Activated gamma-delta T cell treated with anti-CD3 and anti-CD28 coated beads, Interleukin-2, amount 50 U/mL, for 16 hours (primary cell): ENCODE data around the gene ITPA.
A peak's percentile ranks its signal among the peaks of the same experiment; 100 is the strongest.
"Not testable (repeated sequence)": the region's sequence is repeated elsewhere in the genome, so short reads cannot be mapped to it uniquely, and the experiment has no call there.

Experiments
- DNase-seq: peaks from one replicate; pipeline ENCODE4 v3.0.0-alpha.2; 2020; ENCODE audit warnings: low read depth

The ITPA gene

DNA sequence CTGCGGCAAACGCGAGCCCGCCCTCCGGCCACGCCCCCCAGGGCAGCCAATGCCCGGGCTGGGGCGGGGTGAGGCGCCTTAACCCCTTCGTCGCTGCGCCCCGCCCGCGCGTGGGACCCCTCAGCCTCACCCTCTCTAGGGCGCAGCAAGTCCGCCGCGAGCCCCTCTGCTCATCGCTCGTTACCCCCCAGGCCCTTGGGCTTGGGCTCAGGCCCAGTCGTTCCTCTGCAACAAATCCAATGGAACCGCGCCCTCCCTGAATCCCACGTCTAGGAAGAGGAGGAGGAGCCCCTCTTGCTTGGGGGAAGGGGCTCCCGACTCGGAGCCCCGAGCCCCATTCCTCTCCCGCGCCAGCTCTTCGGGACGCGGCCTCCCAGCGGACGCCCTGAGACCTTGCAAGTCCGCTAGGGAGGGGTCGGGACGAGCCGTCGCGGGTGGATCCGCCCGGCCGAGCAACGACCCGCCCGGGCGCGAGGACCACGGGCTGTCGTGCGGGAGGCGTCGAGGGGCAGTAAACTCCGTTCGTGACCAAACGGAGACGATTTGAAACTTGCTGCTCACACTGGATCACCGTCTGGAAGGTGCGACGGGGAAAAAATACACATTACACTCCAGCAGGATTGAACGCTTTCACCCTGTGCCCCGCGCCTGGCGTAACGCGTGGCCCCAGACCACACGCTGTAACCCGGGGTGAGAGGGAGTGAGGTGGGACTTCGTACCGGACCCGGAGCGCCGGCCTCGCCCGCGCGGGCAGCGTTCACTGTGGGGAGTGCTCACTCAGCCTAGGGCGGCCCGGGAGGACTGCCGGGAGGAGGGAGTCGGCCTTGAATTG, 35.5 kb upstream of the ITPA start:
- DNase-seq, result peak; percentile 84

DNA sequence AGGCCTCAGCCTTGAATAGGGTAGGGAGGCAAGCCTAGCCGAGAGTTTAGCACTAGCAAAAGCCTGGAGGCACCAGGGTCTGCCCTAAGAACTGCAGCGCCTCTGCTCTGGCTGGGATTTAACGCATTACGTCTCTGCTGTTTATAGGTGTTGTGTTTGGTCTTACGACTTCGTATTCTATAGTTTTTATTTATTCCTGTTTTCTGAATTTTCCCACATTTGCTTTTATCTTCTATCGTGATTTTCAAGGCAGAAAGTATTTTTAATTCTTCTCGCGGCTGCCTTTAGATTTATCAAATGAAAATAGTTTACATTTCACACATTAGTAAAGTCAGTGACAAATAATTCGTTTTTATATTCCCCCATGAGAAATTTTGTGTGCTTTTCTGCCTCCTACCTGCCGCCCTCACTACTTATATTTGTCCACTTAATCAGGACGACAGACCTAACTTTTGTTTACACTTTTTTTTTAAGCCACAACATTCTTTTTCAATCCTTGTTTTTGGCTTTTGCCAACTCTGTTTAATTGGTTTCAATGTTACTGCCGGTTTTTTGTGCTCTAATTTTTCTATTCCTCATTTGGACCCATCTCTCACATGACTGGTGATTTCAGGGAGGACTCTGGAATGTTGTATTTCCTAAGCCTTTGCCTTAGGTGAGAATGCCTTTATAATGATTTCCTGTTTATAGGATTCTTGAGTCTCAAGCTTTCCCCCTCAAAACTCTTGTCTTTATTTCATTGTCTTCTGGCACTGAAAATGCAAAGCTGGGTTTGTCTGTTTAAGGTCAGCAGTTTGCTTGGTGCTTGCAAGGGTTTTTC, 34.6 kb upstream of the ITPA start:
- DNase-seq, result no peak

DNA sequence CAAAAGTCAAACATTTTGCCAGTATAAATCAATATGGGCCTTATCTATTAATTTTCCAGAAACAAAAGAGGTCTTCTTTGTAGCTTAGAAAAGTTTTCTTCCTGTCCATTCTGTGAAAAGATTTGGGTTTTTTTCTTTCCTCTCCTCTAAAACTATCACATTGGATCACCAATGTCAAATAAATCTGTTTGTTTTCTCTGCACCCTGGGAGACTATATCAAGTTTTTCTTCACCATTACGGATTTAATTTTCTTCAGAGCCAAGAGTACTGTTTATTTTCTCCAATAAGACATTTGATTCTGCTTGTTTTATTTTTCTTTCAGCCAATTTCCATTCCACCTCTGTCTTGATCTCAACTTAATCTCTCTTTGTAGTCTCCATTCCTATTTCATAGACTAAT, 34.0 kb upstream of the ITPA start:
- no peak for DNase-seq

DNA sequence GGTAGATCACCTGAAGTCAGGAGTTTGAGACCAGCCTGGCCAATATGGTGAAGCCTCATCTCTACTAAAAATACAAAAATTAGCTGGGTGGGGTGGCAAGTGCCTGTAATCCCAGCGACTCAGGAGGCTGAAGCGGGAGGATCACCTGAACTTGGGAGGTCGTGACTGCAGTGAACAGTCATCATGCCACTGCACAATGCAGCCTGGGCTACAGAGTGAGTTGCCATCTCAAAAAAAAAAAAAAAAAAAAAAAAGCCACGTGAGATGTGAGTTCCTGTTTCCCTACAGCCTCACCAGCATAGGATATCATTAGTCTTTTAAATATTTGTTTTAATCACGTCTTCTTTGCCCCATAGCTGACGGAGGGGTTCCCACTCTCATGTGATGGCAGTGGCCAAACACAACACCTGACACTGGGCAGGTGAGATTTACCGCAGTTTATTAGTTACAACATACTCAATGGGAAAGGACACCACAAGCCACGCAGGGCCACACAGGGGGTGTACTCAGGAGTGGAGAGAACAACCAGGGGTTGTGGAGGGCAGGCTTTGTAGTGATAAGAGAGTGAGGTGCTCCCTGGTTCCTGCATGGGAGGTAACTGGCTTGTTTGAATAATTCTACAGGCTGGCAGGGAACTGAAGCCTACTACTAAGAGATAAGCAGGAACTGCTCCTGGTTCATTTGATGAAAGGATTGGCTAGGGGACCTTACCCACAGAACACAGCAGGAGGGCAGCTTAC, 31.4 kb upstream of the ITPA start:
- no peak for DNase-seq

DNA sequence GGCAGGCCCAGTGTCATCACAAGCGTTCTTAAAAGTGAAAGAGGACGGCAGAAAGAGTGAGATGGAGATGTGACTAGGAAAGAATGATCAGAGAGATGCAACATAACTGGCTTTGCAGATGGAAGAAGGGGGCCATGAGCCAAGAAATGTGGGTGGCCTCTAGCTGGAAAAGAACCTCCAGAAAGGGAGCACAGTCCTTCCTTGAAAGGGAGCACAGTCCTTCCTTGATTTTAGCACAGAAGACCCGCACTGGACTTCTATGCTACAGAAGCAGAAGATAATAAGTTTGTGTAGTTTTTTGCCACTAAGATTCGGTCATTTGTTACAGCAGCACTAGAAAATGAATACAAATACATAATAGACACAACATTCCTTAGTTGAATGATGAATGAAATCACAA, 29.0 kb upstream of the ITPA start:
- no peak for DNase-seq

DNA sequence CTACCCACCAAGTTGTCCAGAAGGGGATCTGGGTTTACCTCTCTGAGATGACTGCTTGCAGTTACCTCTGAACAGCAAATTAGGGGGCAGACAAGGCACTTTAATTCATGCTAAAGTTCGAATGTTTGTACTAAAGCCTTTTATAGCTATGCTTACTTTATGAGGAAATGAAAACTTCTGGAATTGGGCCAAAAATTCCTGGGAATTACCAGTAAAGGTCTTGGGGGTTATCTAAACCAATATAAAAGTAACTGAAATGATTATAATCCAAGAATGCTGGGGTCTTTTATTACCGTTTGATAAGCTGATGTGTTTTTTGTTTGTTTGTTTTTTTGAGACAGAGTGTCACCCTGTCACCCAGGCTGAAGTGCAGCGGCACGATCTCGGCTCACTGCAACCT, 28.0 kb upstream of the ITPA start:
- no peak for DNase-seq

DNA sequence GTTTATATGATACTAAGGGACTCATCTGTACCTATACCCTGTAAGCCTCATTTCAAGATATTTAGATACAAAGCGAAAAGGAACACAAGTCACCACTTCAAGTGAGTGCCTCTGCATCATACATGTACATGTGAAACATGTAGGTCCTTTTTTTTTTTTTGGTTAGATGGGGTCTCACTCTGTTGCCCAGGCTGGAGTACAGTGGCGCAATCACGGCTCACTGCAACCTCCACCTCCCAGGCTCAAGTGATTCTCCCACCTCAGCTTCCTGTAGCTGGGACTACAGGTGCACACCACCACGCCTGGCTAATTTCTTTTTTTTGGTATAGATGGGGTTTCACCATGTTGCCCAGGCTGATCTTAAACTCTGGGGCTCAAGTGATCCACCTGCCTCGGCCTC, 26.9 kb upstream of the ITPA start:
- not testable (repeated sequence) for DNase-seq

DNA sequence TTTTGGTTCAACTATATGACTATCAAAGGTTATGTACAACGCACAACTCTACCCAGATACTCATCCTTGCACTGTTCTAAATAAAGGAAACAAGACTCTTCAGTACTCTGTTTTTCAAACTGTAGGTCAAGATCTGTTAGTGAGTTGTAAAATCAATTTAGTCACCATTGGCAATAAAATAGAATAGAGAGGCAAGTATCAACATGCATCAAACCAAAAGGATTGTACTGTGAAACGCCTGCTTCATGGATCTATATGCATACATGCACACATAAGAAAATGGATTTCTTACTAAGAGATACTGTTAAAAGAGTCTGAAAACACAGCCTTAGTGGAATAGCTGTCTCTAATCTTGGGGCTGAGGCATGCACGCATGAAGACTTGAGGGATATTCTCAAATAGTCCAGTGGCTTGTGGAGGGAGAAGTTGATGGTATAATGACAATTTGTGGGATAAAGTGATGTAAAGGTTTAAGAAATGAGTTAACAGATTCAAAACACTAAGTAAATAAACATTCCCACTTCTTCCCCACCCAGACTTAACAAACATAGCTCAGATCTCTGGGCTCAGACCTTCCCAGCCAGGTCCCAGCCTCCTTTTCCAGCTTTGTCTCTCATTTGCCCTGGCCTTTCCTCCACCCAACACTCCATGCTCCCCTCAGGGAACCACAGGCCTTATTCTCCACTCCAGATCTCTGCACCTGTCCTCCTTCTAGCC, 25.2 kb upstream of the ITPA start:
- DNase-seq, result no peak

DNA sequence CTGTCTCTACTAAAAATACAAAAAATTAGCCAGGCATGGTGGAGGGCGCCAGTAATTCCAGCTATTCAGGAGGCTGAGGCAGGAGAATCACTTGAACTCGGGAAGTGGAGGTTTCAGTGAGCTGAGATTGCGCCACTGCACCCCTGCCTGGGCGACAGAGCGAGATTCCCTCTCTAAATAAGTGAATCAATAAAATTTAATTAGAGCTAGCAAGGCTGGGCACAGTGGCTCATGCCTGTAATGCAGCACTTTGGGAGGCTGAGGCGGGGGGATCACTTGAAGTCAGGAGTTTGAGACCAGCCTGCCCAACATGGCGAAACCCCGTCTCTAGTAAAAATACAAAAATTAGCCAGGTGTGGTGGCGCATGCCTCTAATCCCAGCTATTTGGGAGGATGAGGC, 21.4 kb upstream of the ITPA start:
- DNase-seq, result not testable (repeated sequence)

DNA sequence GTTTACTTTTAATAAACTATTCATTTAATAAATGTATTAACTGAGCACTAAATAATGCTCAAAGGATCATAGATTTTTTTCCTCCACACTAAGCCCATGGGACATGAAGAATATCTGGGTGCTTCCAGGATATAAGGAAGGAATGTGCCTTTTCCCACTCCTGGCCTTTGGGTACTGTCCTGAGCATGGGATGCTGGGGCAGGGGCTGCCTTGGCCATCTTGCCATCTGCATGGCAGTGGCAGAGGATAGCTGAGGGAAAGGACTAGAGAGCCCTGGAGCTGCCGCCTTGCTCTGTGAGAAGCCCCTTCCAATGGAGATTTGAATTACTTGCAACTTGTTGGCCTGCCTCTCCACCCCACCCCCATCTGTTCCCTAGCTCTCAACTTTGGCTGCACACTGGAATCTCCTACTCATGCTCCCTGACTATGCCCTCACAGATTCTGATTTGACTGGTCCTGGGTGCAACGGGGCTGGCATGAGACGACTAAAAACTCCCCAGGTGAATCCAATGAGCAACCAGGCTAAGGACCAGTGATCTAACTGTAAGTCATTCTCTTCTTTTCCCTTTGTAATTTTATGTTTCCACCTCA, 20.4 kb upstream of the ITPA start:
- DNase-seq, result no peak

DNA sequence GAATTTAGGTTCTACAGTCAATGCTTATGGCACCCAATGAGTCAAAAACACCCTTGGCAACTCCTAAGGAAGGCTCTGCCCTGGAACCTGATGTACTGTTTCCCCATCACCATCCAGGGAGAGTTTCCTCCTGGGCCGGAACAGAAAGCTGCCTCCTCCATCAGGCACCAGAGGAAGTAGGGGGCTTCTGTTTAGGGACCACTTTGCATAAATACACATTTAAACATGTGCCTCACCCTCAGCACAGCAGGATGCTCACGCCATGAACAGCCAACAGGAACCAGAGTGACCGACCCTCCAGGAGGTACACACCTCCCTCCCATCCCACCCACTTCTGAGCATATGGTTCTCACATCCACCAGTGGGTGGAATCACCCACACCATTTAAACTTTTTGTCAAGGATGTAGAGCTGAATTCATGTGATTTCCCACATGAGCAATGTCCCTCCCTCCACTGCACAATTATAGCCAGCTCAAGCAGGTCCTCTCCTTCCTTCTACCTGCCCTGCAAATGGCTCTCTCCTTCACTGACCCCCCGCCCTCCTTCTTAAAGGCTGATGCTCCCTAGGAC, 19.7 kb upstream of the ITPA start:
- DNase-seq, result no peak

DNA sequence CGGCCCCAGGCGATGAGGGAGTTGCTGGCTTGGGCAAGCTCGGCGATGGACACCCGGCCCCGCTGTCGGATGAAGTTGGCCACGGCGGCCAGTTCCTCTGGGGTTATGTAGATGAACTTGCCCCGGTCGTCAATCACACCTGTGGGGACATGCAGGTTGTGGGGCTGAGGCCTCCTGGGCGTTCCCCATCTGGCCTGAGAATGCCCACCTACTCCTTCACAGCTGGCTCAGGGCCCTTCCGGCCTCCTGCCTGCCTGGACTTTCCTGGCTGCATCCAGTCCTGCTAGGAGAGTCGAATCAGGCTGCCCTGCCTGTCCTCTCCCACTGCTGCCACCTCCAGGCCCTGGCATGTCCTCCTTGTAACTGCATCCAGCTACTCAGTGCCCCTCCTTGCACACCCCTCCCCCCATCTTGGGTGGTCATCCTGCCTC, 18.6 kb upstream of the ITPA start:
- DNase-seq, result no peak

DNA sequence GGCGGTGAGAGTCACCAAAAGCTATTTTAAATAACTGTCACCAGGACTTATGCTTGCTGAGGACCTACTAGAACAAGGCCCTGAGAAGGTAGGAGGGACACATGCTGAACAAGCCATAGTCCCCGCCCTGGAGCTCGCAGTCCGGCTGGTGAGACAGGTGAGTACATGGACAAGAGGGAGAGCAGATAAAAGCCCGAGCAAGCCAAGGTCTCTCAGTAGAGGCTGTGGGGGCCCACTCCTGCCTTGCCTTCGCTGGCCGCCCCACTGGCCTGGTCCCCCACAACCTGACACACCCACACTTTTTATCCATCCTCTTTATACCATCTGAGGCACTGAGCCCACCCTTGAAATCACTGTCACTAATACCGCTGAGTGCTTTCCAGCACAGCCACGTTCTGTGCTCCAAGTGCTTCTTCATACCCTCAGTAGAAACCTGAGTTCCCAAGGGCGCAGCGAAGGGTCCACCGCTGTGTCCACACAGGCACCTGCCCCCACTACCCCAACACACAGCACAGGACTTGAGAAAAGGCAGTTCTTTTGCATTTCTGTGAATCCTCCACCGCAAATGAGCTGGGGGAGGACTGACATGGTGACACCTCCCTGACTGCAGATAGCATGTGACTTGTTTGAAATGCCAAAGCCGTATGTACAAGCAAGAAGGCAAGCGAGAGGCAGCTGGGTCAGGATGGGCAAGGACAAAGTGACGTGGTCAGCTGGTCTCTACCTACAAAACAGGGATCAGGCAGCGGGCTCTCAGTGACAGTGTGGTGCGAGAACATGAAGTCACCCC, 16.9 kb upstream of the ITPA start:
- no peak for DNase-seq

DNA sequence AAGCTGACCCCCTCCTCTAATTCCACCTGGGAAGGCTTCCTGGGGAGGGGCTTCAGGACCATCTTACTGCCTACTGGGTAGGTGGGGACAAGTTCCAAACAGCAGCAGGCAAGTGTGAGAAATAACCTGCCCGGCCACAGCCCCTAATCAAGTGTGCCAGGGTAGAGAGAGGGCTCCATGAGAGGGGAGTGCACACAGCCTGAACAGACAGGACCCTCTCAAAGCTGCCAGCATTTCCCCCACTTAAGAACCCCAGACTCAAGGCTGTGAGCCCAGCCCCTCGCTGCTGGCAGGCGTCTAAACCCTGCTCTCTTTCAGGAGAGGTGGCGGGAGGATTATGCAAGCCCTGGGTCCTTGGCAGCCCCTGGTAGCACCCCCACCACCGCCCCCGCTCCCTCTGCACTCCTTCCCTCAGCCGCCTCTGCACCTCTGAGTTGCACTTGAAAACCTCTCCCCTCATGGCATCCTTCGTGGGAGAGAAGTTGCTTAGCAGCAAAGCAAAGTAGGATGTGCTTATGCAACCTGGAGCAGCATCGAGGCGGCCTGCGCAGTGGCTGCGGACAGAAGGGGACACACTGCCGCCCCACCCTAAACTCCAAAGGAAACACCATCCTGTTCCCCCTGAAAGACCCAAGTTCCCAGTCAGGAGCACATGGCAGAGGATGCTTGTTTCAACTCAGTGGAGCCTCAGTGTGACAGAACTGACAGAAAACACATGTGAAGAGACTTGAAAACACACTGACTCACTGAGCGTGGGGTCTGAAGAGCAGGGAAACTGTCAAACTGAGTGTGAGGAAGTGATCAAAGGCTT, 15.3 kb upstream of the ITPA start:
- DNase-seq, result no peak

DNA sequence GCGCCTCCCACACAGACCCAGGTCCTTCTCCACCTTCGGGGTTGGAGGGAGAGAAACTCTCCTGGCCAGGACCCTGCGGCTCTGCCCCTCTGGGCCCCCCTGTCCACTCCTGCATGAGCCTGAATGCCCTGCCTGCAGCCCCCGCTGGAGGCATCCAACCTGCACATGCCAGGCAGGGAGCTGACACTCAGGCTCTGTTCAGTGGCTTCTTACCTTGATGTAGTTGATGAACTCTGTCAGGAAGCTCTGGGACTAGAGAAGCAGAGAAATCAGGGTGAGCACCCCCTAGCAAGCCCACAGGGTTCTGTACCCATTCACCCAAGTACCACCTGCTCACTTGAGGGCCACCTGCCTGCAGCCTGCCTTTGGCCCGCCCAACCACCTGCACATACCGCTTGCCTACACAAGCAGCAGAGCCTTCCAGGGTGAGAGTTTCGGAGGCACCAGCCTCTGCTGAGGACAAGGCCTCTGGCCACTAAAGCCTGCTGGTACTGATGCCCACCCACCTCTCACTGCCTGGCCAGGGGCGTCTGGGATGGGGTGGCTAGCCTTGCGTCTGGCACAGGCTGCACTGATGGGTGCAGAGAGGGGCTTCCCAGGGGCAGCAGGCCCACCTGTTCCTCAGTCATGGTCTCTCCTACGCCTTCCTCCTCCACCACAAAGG, 14.5 kb upstream of the ITPA start:
- no peak for DNase-seq

DNA sequence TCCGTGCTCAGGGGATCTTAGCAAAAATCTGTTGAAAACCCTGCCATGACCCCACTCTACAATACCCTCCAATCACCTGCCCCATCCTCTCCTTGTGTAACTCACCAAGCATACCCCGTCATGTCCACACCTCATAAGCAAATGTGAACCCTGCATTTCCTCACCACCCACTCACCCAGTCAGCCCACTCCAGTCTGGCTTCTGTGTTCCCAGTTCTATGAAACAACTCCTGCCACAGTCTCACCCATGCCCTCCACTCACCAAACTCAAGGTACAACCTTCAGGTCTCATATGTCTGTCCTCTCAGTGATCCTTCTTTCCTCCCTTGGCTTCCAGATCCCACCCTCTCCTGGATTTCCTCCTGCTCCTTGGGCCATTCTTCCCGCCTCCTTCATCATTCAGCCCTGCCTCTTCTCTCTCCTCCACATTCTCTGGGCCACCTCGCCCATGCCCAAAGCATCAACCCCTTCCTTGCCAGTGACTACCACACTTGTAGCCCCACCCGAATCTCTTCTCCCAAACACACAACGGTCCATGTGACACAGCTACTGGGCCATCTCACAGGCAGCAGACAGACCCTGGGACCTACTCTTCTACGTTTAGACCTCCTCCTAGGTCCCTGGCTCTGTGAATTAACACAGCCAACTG, 13.6 kb upstream of the ITPA start:
- DNase-seq, result no peak

DNA sequence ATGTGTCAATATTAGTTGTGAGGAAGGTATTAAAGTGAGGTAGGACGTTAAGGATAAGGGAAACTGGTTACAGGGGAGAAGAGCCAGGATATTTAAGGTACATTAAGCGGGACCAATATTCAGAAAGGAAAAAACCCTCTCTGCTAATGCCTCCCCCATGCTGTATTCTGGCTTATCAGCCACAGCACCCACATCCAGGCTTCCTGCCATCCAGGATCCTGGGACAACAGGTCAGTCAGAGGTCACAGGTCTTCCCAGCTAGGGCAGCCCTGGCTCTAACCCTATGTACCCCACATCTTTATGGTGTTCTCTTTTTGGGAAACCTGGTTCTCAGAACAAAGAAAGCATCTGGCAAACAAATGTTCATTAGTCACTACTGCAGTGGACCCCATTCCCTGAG, 10.1 kb upstream of the ITPA start:
- DNase-seq, result no peak

DNA sequence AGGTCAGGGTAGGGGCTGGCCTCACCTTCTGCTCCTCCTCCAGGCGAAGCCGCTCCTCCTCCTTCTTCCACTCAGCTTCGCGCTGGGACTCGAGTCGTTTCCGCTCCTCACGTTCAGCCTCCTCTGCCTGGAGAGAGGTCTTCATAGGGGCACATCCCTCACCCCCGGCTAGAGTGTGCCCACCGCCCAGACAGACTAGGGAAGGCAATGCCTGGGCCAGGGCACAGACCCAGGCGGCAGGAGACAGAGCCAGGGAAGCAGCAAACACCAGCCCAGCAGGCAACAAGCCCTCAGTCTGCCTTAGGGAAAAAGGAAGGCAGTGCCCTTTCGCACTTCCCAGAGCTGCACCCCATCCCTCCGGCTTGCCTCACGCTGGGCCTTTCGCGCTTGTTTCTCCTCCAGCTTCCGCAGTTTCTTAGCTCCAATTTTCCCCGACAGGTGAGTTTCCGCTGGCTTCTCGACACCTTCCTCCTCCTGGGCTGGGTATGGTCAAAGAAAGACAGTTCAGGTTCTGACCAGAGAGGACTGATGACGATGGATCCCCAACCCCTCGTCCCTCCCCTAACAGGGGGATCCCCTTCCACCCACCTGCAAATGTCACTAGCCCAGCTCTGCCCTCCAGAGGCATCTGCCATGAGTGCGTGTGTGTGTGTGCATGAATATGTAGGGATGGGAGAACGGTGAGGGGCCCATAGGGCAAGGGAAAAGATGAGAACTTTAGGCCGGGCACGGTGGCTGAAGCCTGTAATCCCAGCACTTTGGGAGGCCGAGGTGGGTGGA, 9.1 kb upstream of the ITPA start:
- no peak for DNase-seq
